Measurements from ENCODE around the gene SPATA6L.

SPATA6L gene

GRCh38 chr9:4666042-4666699 lies at the start of gene SPATA6L:
Gene SPATA6L, minus strand, starts transcription at chr9:4666480. Its CDS starts 230 bp downstream, at chr9:4666250.
- no peak for DNase-seq (ENCODE audit: extremely low read depth, low read depth)
- TF ChIP-seq CTCF (IDR thresholded peaks at IDR 0.05; ENCODE audit: low read depth, low read length, missing control alignments) = no peak
- peak within 1 kb of the TSS; percentile 41 for H3K4me3 ChIP-seq (replicated peaks; ENCODE audit: low read depth, low read length)

GRCh38 chr9:4714266-4715016 lies 48.2 kb upstream of the SPATA6L start:
- DNase-seq (ENCODE audit: extremely low read depth, low read depth) = no peak
- no peak for TF ChIP-seq CTCF (IDR thresholded peaks at IDR 0.05; ENCODE audit: low read depth, low read length, missing control alignments)
- H3K4me3 ChIP-seq (replicated peaks; ENCODE audit: low read depth, low read length) = no peak overlapping the region

- H3K4me3 ChIP-seq (replicated peaks; ENCODE audit: low read depth, low read length) = no peak overlapping the region
- DNase-seq (ENCODE audit: extremely low read depth, low read depth) = no peak
These were observed 47.6 kb upstream of the SPATA6L start for GRCh38 chr9:4713849-4714248.

GRCh38 chr9:4709380-4709779 lies 43.1 kb upstream of the SPATA6L start:
- H3K4me3 ChIP-seq (replicated peaks; ENCODE audit: low read depth, low read length) = no peak overlapping the region
- no peak for TF ChIP-seq CTCF (IDR thresholded peaks at IDR 0.05; ENCODE audit: low read depth, low read length, missing control alignments)
- DNase-seq (ENCODE audit: extremely low read depth, low read depth) = no peak

More at GRCh38 chr9:4713849-4714248, 47.6 kb upstream of the SPATA6L start:
- TF ChIP-seq CTCF (IDR thresholded peaks at IDR 0.05; ENCODE audit: low read depth, low read length, missing control alignments) = no peak

- no peak overlapping the region for H3K4me3 ChIP-seq (replicated peaks; ENCODE audit: low read depth, low read length)
- DNase-seq (ENCODE audit: extremely low read depth, low read depth) = no peak
- no peak for TF ChIP-seq CTCF (IDR thresholded peaks at IDR 0.05; ENCODE audit: low read depth, low read length, missing control alignments)
These were observed 40.8 kb upstream of the SPATA6L start for GRCh38 chr9:4706971-4707622.

- TF ChIP-seq CTCF (IDR thresholded peaks at IDR 0.05; ENCODE audit: low read depth, low read length, missing control alignments) = no peak
- no peak overlapping the region for H3K4me3 ChIP-seq (replicated peaks; ENCODE audit: low read depth, low read length)
- DNase-seq (ENCODE audit: extremely low read depth, low read depth) = no peak
These were observed 39.7 kb upstream of the SPATA6L start for GRCh38 chr9:4706021-4706420.
